Measurements from ENCODE around the gene SRA1. TPM values are rescaled to one million over a fixed set of nuclear protein-coding genes. Genes with fewer than 3 reads are reported as not detected.
"Not testable (repeated sequence)": the region's sequence is repeated elsewhere in the genome, so short reads cannot be mapped to it uniquely, and the experiment has no call there.

SRA1 gene
- total RNA-seq: 10 to 100 TPM; 50.8 to 61.1 TPM

DNA sequence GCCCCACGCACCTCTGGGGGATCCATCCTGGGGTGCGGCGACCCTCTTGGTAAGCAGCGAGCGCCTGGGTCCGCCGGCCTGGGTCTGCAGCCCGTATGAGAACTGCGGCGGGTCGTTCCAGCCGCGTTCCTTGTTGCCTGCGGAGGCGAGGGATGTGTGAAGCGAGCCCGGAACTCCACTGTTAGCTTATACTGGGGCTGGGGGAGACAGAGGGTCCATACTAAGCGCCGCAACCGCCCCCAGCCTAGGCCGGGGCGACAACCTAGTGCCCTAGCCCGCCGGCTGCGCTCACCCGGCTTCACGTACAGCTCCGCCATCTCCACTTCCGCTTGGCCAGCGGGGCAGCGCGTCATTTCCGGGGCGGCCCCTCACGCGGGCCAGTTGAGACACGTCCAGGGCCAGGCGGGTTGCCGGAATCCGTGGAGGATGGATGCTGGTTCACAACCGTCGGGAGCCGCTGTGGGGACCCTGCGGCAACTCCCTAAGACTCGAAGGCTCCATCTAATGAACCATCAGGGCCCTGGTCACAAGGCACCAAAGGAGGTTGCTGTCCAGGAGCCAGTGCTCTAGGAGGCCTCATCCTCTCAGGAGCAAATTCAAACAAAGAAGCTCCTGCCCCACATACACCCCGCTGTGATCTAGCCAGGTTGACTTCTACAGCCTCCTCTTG lies at the start of gene SRA1:
TSS of gene SRA1 (minus strand) at position 338 of the 670 bp plus-strand sequence. CDS start at position 317, 21 bp downstream.
- Mint-ChIP-seq H3K27ac (peak within 1 kb of the TSS; percentile 95), H3K36me3 (ENCODE audit: insufficient read depth in 2 of 2) (peaks cover 14 to 18% of the 10 kb centered on the region in 2 donors), H3K9me3 (no peaks in the 10 kb centered on the region), H3K4me1 (ENCODE audit: low read depth) (peaks cover 51% of the 10 kb centered on the region), H3K4me3 (peak within 1 kb of the TSS; percentile 88 to 91), H3K27me3 (ENCODE audit: low read depth) (no peaks in the 10 kb centered on the region)
- ATAC-seq (replicated peaks in 1 of 2) (peak; percentile 94), DNase-seq (peak; percentile 93 to 96)

GRCh38 chr5:140607031-140607430 lies 49.8 kb upstream of the SRA1 start:
- Mint-ChIP-seq H3K27ac (no peak overlapping the region), H3K9me3 (no peaks in the 10 kb centered on the region), H3K4me3 (no peak overlapping the region), H3K36me3 (ENCODE audit: insufficient read depth in 2 of 2) (no peaks in the 10 kb centered on the region), H3K27me3 (ENCODE audit: low read depth) (no peaks in the 10 kb centered on the region), H3K4me1 (ENCODE audit: low read depth) (peaks cover 8% of the 10 kb centered on the region)
- DNase-seq (no peak), ATAC-seq (replicated peaks in 1 of 2) (no peak)

DNA sequence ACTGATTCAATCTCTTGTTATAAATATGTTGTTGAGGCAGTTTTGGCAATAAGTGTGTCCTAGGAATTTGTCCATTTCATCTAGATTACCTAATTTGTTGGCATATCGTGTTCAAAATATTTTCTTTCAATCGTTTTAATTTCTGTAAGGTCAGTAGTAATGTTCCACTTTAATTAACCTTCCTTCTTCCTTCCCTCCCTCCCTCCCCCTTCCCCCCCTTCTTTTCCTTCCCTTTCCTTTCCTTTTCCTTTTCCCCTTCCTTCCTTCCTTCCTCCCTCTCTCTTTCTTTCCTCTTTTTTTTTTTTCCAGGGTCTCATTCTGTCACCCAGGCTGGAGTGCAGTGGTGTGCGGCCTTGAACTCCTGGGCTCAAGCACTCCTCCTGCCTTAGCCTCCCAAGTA lies 48.6 kb upstream of the SRA1 start:
- Mint-ChIP-seq H3K4me1 (ENCODE audit: low read depth) (no peaks in the 10 kb centered on the region), H3K4me3 (no peak overlapping the region), H3K27ac (no peak overlapping the region), H3K36me3 (ENCODE audit: insufficient read depth in 2 of 2) (no peaks in the 10 kb centered on the region), H3K9me3 (no peaks in the 10 kb centered on the region), H3K27me3 (ENCODE audit: low read depth) (no peaks in the 10 kb centered on the region)
- ATAC-seq (replicated peaks in 1 of 2): no peak
- no peak for DNase-seq

DNA sequence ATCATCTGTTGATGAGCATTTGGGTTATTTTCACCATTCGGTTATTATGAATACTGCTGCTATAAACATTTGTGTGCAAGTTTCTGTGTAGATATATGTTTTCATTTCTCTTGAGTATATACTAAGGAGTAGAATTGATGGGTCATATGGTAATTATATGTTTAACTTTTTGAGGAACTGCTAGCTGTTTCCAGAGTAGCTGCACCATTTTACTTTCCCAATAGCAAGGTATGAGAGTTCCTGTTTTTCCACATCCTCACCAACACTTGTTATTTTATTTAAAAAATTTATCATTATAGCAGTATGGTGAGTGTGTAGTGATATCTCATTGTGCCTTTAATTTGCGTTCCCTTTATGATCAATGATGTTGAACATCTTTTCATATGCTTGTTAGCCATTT lies 46.5 kb upstream of the SRA1 start:
- Mint-ChIP-seq H3K27me3 (ENCODE audit: low read depth) (no peaks in the 10 kb centered on the region), H3K36me3 (ENCODE audit: insufficient read depth in 2 of 2) (no peaks in the 10 kb centered on the region), H3K4me1 (ENCODE audit: low read depth) (no peaks in the 10 kb centered on the region), H3K27ac (no peak overlapping the region), H3K9me3 (no peaks in the 10 kb centered on the region), H3K4me3 (no peak overlapping the region)
- ATAC-seq (replicated peaks in 1 of 2) (no peak), DNase-seq (no peak)

DNA sequence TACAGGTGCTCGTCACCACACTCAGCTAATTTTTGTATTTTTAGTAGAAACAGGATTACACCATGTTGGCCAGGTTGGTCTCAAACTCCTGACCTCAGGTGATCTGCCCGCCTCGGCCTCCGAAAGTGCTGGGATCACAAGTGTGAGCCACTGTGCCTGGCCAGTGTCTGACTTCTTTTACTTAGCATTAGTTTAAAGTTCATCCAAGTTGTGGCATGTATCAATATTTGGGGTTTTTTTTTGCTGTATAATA lies 46.1 kb upstream of the SRA1 start:
- ATAC-seq (replicated peaks in 1 of 2); DNase-seq; H3K27ac Mint-ChIP-seq; H3K36me3 Mint-ChIP-seq (ENCODE audit: insufficient read depth in 2 of 2); H3K27me3 Mint-ChIP-seq (ENCODE audit: low read depth); H3K9me3 Mint-ChIP-seq; H3K4me3 Mint-ChIP-seq; H3K4me1 Mint-ChIP-seq (ENCODE audit: low read depth): not testable (repeated sequence)

DNA sequence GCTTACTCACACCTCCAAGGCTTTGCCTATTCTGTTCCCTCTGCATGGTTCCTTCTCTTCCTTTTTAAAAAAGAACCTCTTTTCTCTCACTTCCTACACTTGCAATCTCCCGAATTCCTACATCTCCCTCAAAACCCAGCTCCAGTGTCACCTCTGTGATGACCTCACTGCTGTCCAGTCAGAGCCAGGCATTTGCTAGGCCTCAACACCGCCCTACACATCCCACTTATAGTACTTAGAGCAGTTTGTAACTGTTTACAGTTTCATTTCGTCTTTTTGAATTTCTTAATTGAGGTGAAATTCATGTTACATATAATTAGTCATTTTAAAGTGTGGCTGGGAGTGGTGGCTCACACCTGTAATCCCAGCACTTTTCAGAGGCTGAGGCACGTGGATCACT lies 44.9 kb upstream of the SRA1 start:
- Mint-ChIP-seq H3K27ac (no peak overlapping the region), H3K27me3 (ENCODE audit: low read depth) (no peaks in the 10 kb centered on the region), H3K9me3 (no peaks in the 10 kb centered on the region), H3K4me3 (no peak overlapping the region), H3K4me1 (ENCODE audit: low read depth) (no peaks in the 10 kb centered on the region), H3K36me3 (ENCODE audit: insufficient read depth in 2 of 2) (no peaks in the 10 kb centered on the region)
- DNase-seq (no peak), ATAC-seq (replicated peaks in 1 of 2) (no peak)

GRCh38 chr5:140600096-140600495 lies 42.8 kb upstream of the SRA1 start:
- no peaks in the 10 kb centered on the region for H3K27me3 Mint-ChIP-seq (ENCODE audit: low read depth)
- H3K4me3 Mint-ChIP-seq: no peak overlapping the region
- H3K4me1 Mint-ChIP-seq (ENCODE audit: low read depth): peaks cover 9% of the 10 kb centered on the region
- no peak overlapping the region for H3K27ac Mint-ChIP-seq
- H3K36me3 Mint-ChIP-seq (ENCODE audit: insufficient read depth in 2 of 2): no peaks in the 10 kb centered on the region
- DNase-seq (no peak), ATAC-seq (replicated peaks in 1 of 2) (no peak)
- no peaks in the 10 kb centered on the region for H3K9me3 Mint-ChIP-seq

- no peak overlapping the region for H3K27ac Mint-ChIP-seq
- no peak overlapping the region for H3K4me3 Mint-ChIP-seq
- ATAC-seq (replicated peaks in 1 of 2) (no peak), DNase-seq (no peak)
- no peaks in the 10 kb centered on the region for H3K27me3 Mint-ChIP-seq (ENCODE audit: low read depth)
- H3K36me3 Mint-ChIP-seq (ENCODE audit: insufficient read depth in 2 of 2): no peaks in the 10 kb centered on the region
- H3K9me3 Mint-ChIP-seq: no peaks in the 10 kb centered on the region
- H3K4me1 Mint-ChIP-seq (ENCODE audit: low read depth): peaks cover 13% of the 10 kb centered on the region
Measured at GRCh38 chr5:140598836-140599235, 41.6 kb upstream of the SRA1 start.

DNA sequence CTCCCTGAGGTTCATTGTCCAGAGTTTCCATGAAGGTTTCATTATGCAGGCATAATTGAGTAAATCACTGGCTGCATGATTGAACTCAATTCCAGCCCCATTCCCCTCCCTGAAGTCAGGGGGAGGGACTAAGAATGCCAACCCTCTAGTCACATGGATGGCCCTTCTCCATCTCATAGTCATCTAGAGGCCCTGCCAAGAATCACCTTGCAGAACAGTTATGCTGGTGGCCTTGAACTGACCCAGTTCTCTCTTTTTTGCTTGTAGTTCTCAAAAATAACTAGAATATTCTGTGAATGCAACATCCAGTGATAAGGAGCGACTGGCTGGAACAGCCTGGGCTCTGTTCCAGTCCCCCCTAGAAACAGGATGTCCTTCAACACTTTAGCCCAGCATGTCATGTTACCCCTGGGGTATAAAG lies 39.1 kb upstream of the SRA1 start:
- ATAC-seq (replicated peaks in 1 of 2) (no peak), DNase-seq (no peak)
- Mint-ChIP-seq H3K27ac (no peak overlapping the region), H3K4me1 (ENCODE audit: low read depth) (peaks cover 13% of the 10 kb centered on the region), H3K27me3 (ENCODE audit: low read depth) (no peaks in the 10 kb centered on the region), H3K36me3 (ENCODE audit: insufficient read depth in 2 of 2) (no peaks in the 10 kb centered on the region), H3K9me3 (no peaks in the 10 kb centered on the region), H3K4me3 (no peak overlapping the region)

- H3K36me3 Mint-ChIP-seq (ENCODE audit: insufficient read depth in 2 of 2): no peaks in the 10 kb centered on the region
- ATAC-seq (replicated peaks in 1 of 2): peak in 1 of 2 donors; percentile 23
- no peaks in the 10 kb centered on the region for H3K27me3 Mint-ChIP-seq (ENCODE audit: low read depth)
- H3K4me3 Mint-ChIP-seq: no peak overlapping the region
- peaks cover 13% of the 10 kb centered on the region for H3K4me1 Mint-ChIP-seq (ENCODE audit: low read depth)
- H3K9me3 Mint-ChIP-seq: no peaks in the 10 kb centered on the region
- DNase-seq: no peak
- H3K27ac Mint-ChIP-seq: no peak overlapping the region
Measured at GRCh38 chr5:140595538-140596300, 38.4 kb upstream of the SRA1 start.

GRCh38 chr5:140594169-140594568 lies 36.9 kb upstream of the SRA1 start:
- ATAC-seq (replicated peaks in 1 of 2) (no peak), DNase-seq (no peak)
- Mint-ChIP-seq H3K4me1 (ENCODE audit: low read depth) (peaks cover 13% of the 10 kb centered on the region), H3K4me3 (no peak overlapping the region), H3K36me3 (ENCODE audit: insufficient read depth in 2 of 2) (no peaks in the 10 kb centered on the region), H3K9me3 (no peaks in the 10 kb centered on the region), H3K27ac (no peak overlapping the region), H3K27me3 (ENCODE audit: low read depth) (no peaks in the 10 kb centered on the region)

DNA sequence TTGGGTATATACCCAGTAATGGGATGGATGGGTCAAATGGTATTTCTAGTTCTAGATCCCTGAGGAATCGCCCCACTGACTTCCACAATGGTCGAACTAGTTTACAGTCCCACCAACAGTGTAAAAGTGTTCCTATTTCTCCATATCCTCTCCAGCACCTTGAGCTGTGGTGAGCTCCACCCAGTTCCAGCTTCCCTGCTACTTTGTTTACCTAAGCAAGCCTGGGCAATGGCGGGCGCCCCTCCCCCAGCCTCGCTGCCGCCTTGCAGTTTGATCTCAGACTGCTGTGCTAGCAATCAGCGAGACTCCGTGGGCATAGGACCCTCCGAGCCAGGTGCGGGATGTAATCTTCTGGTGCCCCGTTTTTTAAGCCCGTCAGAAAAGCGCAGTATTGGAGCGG lies 35.8 kb upstream of the SRA1 start:
- not testable (repeated sequence) for H3K9me3 Mint-ChIP-seq; DNase-seq; H3K27ac Mint-ChIP-seq; ATAC-seq (replicated peaks in 1 of 2); H3K27me3 Mint-ChIP-seq (ENCODE audit: low read depth); H3K36me3 Mint-ChIP-seq (ENCODE audit: insufficient read depth in 2 of 2); H3K4me3 Mint-ChIP-seq
- peaks cover 13% of the 10 kb centered on the region for H3K4me1 Mint-ChIP-seq (ENCODE audit: low read depth)

- Mint-ChIP-seq H3K4me1 (ENCODE audit: low read depth) (peaks cover 13% of the 10 kb centered on the region), H3K9me3 (no peaks in the 10 kb centered on the region), H3K27me3 (ENCODE audit: low read depth) (no peaks in the 10 kb centered on the region), H3K4me3 (no peak overlapping the region), H3K27ac (no peak overlapping the region), H3K36me3 (ENCODE audit: insufficient read depth in 2 of 2) (no peaks in the 10 kb centered on the region)
- ATAC-seq (replicated peaks in 1 of 2): no peak
- no peak for DNase-seq
Measured at GRCh38 chr5:140591747-140592372, 34.6 kb upstream of the SRA1 start.

Measured in activated T-cell treated with anti-CD3 and anti-CD28 coated beads, Interleukin-2, amount 50 U/mL, for 72 hours (primary cell).